GM18861 (cell line): Measurements from ENCODE around the gene ACYP2.
"Not testable (repeated sequence)": the region's sequence is repeated elsewhere in the genome, so short reads cannot be mapped to it uniquely, and the experiment has no call there.

ENCODE experiments used
- ATAC-seq: cut with Tn5 transposase; IDR thresholded peaks from one replicate; pipeline ENCODE4 v1.9.1; 2021; ENCODE audit not compliant: unreplicated experiment

Gene ACYP2

DNA sequence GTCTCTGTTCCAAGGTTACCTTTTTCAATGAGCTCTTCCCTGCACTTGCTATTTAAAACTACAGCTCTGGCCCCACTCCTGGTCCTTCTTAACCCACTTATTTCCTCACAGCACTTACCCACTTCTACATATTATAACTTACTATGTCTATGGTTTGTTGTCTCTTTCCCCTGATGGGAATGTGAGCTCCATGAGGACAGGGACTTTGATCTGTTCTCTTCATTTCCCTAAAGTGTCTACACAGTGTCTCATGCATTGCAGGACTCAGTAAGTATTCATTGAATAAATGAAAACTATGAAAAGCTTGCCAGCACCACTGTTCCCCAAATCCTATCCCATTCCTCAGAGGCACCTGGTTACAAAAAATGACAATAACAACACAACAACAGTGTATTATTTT lies 18.3 kb upstream of the ACYP2 start:
- no peak for ATAC-seq

- ATAC-seq = no peak
Measured at GRCh38 chr2:54099370-54099769, 16.0 kb upstream of the ACYP2 start.

GRCh38 chr2:54099829-54100585 lies 15.4 kb upstream of the ACYP2 start:
- peak; percentile 63 for ATAC-seq

- no peak for ATAC-seq
Measured at GRCh38 chr2:54100772-54101171, 14.6 kb upstream of the ACYP2 start.

DNA sequence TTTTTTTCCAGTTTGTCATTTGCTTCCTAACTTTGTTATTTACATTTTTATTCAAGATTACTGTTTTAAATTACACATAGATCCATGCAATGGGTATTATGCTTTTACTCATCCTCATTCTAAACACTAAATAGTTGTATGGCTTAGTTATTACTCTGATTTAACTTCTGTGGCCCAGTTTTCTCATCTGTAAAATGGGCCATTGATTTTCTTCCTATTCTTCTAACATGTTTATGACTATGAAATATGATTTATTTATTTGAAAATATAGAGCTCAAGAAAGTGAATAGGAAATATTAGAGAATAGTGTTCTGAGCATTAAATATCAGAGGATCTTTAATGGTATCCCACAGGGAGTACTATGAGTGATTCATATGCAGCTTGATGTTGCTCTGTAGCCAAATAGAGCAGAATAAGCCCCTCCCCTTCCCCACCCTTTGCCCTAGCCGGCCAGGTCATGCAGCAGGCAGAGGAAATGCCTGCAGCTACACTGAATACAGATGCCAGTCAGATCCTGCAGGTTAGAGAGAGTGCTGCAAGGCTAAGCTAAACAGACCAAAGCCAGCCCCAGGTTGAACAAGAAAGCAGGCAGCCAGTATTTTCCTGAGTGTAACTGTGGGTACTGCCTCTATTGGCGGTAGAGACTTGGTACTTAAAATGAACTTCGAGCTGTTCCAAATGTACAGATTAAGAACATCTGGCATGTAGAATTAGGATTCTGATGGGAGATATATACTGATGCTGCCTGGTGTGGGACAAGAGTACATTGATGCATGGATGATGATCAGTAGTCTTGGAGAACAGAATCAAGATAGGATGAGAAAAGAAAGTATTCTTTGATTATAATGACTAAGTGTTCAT lies 11.7 kb upstream of the ACYP2 start:
- ATAC-seq = peak; percentile 61

GRCh38 chr2:54106631-54107454 lies 8.6 kb upstream of the ACYP2 start:
- peak; percentile 58 for ATAC-seq

DNA sequence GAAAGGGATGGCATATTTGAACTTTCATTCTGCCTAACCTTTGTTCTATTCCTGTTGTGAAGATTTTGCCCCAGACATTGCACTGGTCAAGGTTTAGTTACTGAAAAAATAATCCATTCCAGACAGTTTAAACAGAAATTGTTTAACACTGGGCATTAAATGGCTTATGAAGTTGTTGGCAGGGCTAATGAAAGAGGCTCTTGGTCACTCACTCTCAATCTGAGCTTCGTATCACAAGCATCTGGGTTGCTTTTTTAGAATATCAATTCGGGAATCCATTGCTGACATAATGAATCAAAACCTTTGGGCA lies 8.0 kb upstream of the ACYP2 start:
- ATAC-seq = no peak

- no peak for ATAC-seq
Measured at GRCh38 chr2:54107903-54108615, 7.4 kb upstream of the ACYP2 start.

- ATAC-seq = no peak
Measured at GRCh38 chr2:54109848-54110247, 5.6 kb upstream of the ACYP2 start.

GRCh38 chr2:54114479-54114878 lies 936 bp upstream of the ACYP2 start:
- not testable (repeated sequence) for ATAC-seq

GRCh38 chr2:54114936-54115283 lies 505 bp upstream of the ACYP2 start:
- no peak for ATAC-seq

- not testable (repeated sequence) for ATAC-seq
Measured at GRCh38 chr2:54116598-54116997, 1.2 kb downstream of the ACYP2 start.

DNA sequence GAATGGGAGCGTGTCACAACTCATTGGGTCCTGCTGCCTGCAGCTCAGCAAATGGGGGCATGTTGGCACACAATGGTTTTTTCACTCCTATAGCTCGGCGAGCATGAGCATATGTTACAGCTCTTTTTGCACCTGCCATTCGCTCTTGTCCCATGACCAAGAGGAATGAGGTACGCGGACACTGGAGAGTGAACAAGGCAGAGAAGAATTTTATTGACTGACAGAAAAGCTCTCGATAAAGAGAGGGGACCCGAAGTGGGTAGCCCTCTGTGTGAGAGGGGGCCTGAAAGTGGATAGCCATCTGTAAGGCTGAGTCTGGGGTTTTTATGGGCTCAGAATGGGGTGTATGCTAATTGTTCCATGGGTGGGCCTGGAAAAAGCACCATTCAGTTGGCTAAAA lies 5.5 kb downstream of the ACYP2 start:
- no peak for ATAC-seq

GRCh38 chr2:54122171-54122935 lies 6.9 kb downstream of the ACYP2 start:
- no peak for ATAC-seq

DNA sequence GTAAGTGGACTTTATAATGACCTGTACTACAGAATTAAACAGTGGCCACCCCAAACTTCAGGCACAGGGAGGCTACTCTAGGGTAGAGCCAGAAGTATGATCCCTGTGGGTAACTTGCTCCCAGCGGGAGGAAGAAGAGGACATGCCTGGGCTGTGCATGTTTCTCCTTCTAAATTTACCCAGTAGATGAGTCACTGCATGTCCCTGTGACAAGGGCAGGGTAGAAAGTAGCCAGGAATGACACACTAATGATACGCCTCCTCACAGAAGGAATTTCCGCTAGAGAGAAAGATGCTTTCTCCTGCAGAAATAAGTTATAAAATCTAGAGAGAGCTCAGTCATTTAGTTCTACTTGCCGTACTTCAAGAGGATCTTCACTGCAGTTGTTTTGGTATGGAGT lies 7.5 kb downstream of the ACYP2 start:
- no peak for ATAC-seq

- not testable (repeated sequence) for ATAC-seq
Measured at GRCh38 chr2:54127174-54127573, 11.8 kb downstream of the ACYP2 start.

- ATAC-seq = no peak
Measured at GRCh38 chr2:54133056-54133455, 17.6 kb downstream of the ACYP2 start.

DNA sequence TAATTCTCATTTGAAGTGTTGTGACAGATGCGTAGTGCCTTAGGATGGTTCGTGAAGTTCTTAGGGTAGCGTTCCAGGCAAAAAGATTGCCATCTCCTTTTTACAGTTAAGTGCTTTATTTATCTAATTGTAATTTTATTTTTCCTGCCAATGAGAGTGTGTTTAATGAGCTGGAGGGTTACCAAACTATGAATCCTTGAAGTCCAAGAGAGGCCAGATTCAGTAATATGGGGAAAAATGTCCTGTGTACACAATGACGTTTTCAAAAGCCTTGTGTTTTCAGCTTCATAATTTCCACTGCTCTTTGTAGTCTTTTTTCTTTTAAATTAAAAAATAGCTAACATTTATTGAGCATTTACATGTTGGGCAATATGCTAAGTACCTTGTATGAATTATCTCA lies 23.8 kb downstream of the ACYP2 start:
- no peak for ATAC-seq

- no peak for ATAC-seq
Measured at GRCh38 chr2:54143780-54144179, 28.4 kb downstream of the ACYP2 start.

GRCh38 chr2:54148391-54148790 lies 33.0 kb downstream of the ACYP2 start:
- no peak for ATAC-seq
